ENCODE measurements around the gene XRCC4.

- TF ChIP-seq GATA3 (IDR thresholded peaks at IDR 0.05; ENCODE audit: low read depth, low read length) (no peak), GATA2 (IDR thresholded peaks at IDR 0.05; ENCODE audit: low read depth, low read length) (no peak)
Measured at GRCh38 chr5:83126501-83126900, 49.2 kb downstream of the XRCC4 start.
